HG02973 (cell line): ENCODE measurements around the gene EXOC4.

Source experiments
- ATAC-seq: cut with Tn5 transposase; IDR thresholded peaks from one replicate; pipeline ENCODE4 v1.9.1; 2021; ENCODE audit warnings: moderate library complexity; ENCODE audit not compliant: unreplicated experiment

Gene EXOC4

DNA sequence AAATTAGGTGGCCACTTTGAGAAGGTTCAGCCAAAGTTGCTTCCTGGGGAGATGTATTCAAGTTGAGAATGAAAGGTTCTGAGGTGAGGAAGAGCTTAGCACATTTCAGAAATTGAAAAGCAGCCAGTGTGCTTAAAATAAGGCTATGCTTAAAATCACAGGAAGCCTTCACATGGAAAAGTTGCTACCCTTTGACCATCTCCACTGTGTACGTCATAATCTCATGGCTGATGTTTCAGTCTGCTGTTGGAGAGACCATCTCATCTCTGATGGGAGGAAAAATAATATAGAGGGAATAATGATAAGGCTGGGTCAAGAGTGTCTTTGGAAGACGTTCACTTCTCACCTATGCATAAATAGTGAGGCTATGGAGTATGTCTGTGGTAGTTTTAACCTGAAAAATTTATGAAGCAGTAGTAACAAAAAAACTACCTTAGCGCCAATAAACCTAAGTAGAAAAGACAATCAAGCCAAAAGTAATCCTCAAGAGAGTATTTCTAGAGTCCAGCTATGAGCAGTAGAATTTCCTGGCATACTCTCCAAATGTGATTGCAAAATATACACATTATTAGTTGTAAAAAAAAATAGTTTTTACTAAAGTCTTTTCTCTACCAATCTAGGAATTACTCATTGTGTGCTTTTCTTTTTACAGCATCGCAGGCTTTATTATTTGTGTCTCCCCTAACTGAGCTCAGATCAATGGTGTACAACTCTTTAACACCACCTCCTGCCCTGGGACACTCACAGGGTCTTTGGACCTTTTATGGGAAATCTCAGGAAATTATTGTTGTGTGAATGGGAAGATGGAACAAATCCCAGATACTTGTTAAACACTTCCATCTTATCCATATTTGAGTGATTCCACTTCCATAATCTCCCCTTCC, 439.1 kb downstream of the EXOC4 start:
- ATAC-seq: no peak

DNA sequence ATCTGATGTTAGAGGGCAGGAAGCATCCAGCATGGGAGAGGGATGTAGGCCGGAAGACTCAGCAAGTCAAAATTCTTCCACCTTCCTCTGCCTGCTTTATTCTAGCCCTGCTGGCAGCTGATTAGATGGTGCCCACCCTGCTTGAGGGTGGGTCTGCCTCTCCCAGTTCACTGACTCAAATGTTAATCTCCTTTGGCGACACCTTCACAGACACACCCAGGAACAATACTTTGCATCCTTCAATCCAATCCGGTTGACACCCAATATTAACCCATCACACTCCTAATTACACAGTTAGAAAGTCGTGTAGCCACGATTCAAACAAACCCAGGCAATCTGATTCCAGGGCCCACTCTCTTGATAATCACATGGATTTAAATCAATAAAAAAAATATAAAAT, 440.4 kb downstream of the EXOC4 start:
- no peak for ATAC-seq

DNA sequence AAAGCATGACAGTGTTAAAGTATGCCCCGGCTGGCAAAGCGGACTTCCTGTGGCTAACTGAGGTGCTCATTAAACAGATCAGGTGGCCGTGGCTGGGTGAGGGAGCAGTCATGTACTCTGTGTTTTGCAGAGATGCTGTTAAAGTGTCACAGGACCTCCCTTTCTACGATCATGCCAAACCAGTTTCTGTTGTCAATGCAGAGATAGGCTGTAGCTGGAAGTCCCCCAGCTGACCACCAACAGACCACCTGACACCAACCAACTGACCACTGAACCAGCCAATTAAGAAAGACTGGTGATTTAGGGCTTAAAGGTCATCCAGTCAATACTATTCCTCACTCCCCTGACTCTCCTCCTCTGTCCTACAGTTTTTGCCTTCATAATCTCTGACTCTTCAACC, 443.2 kb downstream of the EXOC4 start:
- ATAC-seq: no peak

DNA sequence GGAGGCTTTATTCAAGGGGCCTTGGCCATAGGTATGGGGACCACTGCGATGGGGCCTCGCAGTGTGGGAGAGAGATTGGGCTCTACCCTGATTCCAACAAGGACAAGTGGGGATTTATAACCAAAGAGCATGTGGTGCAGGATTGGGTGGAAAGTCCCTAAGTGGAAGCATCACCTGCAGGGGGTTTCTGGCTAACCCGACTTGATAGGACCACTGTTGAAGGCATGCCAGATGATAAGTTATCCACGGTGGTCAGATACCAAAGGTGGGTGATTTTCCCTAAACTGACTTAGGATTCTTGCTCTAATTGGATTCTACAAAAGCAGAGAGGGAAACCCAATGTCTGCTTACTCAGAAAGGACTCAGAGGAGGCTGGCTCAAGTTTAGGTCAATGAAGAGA, 444.7 kb downstream of the EXOC4 start:
- no peak for ATAC-seq

DNA sequence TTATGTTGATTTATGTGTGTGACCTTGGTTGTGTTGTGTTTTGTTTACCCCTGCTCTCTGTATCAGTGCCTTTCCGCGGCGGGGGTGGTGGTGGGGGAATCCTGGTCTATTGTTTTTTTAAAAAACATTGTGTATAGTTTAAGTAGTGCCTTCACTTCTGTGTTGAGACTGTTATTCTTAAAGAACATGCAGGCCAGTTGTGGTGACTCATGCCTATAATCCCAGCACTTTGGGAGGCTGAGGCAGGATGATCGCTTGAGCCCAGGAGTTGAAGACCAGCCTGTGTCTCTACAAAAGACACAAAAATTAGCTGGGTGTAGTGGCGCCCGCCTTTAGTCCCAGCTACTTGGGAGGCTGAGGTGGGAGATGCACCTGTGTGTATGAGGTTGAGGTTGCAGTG, 445.2 kb downstream of the EXOC4 start:
- ATAC-seq: no peak

DNA sequence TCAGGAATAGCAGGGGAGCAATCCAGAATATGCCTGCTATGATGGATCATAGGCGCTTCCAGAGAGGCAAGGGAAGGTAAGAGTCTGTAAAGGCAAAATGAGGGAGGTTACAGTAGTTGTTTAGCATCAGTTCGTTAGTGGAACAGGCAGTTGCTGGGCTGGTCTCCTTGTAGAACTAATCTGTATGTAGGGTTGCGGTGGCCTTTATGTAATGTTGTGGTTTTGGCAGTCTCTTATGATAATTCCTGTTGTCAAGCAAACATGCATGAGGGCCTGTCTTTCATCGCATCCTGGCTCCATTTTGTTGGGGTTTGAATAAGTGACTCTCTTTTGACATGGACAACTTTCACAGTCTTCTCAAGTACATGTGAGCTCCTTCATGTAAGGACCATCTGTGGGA, 446.5 kb downstream of the EXOC4 start:
- ATAC-seq: no peak

DNA sequence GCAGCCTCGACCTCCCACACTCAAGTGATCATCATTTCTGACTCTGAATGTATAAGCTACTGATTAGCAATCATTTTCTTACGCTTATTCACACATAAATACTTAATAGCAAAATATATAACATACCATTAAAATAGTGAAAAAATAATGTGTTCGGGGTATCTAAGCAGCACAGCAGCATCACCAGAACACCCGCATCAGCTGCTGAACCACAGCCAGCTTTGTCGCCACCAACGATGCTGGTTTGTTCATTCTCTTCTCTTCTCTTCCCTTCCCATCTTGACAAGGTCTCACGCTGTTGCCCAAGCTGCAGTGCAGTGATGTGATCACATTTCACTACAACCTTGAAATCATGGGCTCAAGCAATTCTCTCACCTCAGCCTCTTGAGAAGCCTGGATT, 449.2 kb downstream of the EXOC4 start:
- ATAC-seq: no peak

DNA sequence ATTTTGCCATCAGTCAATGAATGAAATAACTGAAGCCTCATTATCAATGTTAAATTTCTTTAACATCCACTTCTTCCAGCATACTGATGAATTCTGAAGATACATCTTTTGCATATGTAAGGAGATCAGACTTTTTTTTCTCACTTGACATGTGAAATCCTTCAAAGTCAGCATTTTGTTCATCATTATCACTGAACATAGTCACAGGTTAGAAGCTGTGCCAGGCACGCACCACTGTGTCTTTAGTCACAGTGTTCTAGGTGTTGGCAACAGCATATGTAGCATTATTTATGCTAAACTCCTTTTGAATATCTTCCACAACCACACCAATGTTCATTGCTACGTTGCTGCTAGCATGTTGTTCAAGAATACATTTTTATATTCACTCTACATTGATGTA, 450.1 kb downstream of the EXOC4 start:
- ATAC-seq: no peak

DNA sequence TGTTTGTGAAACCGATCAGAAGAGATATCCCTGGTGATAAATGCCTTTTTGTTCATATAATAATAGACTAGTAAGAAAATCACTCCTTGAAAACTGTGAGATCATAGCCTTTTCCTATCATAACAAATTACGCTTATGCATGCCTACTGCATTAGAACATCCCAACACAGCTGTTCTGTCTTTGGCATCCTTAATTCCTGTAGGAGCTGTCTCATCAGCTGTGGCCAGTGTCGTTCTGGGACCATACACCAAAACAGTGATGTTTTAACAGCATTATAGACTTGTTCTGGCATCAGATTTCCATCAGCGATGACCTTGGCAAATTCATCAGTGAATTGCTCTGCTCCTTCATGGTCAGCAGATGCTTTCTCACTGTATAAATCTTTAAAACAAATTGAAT, 450.7 kb downstream of the EXOC4 start:
- ATAC-seq: no peak

DNA sequence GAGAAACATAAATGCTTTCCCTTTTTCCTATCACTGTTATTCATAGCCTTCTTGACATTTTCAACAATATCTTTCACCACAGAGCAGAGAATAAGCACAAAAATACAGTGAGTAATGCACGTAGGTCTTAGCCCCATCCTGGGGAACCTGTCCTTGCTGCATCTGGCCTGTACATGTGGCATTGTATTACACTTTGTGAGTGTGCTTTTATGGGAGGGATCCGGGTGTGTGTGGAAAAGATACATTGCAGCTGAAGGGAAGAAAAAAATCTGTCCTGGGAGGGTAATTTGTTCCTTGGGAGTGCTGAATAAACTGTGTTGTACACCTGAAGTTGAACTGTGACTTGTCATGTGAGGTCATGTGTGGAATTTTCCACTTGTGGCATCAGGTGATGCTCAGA, 451.6 kb downstream of the EXOC4 start:
- no peak for ATAC-seq

DNA sequence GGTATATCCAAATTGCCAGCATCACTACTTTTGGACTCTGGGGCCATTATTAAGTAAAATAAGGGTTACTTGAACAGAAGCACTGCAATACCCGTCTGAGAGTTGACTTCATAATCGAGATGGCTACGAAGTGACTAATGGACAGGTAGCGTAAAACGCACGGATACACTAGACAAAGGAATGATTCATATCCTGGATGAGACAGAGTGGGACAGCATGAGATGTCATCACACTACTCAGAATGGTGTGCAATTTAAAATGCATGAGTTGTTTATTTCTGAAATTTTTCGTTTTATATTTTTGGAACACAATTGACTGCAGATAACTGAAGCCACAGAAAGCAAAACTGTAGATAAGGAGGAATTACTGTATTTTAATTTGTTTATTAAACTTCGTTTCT, 452.7 kb downstream of the EXOC4 start:
- no peak for ATAC-seq

DNA sequence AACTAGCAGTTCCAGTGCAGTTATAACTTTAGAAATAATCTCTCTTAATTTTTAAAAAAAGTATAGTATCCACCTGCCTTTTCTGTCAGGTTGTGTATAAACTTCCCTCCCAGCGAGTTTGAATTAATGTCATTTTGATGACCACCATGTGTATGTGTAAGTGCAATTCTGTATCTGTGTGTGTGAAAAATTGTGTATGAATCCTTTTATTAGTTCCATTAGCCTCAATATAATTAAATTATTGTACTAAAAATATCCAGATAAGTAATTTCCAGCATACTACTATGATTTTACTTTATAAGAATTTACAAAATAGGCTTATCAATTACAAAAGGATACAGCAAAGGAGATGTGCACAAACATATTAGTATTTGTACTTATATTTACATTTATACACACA, 453.1 kb downstream of the EXOC4 start:
- no peak for ATAC-seq

DNA sequence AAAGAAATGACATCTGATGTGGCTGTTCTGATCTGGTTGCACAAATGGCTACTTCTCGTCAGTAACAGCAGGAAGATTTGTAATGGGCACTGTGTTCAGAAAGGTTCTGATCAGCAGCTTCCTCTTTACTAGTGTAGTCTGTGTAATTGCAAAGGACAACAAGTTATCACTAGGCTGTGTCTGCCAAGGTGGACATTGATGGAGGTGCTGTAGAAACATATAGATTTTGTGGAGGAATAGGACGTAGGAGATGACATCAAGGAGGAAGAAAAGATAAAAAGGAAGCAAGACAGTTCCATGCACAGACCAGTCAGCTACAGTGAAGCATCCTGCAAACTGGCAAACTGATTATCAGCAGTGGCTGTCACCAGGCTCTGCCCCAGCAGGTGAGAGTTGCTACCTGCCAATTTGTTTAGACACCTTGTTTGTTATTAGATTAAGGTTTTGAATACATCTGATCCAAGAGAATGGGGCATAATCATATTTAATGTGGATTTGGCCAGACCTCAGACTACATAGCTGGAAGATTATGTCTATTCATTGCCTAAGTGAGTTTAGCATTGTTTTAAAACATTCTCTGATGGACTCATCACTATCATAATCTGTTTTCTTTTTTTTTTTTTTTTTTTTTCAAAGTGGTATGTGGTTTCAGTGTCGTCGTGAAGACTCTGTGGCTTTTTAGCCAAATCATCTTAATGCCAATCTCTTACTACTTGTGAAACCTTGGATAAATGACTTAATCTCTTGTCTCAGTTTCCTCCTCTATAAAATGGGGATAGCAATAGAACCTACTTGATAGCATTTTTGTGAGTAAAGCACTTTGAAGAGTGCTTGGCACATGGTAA, 456.4 kb downstream of the EXOC4 start:
- no peak for ATAC-seq

DNA sequence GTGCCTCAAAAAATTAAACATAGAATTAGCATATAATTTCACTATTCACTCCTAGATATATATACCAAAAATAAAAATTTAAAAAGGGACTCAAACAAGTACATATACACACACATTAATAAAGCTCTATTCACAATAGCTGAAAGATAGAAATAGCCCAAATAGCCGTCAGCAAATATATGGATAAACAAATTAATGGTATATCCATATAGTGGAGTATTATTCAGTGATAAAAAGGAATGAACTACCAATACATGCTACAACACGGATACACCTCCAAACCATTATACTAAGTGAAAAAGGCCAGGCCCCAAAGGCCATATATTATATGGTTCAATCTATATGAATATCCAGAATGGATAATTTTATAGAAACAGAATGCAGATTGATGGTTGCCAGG, 459.7 kb downstream of the EXOC4 start:
- no peak for ATAC-seq

DNA sequence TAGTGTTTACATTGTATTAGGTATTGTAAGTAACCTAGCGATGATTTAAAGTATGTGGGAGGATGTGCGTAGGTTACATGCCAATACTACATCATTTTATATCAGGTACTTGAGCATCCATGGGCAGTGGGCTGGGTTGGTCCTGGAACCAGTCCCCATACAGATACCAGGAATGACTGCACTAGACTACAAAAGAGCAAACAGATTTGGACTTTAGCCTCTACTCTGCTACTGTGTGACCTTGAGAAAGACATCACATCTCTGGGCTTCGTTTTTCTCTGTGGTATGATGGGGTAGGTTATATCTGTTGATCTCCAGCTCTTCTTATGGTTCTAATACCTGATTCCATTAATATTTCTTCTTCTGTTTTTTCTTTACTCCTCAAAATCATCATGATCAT, 461.8 kb downstream of the EXOC4 start:
- ATAC-seq: no peak

DNA sequence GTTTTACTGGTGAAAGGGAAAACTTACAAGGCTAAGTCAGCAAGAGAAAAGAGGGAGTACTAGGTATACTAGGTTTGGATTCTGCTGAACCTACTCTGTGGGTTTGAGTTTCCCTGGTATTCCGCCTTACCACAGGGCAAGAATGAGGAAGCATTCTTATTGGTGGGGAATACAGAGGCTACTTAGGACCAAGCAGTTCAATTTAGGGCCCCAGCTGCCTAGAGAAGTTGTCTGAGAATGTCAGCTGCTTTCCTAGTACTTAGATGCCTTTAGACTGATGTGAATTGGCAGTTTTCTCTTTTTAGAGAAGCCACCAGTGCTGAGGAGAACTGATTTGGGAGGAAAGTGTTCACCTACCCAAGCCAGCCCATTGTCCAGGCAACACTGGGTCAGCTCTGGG, 465.3 kb downstream of the EXOC4 start:
- ATAC-seq: no peak

DNA sequence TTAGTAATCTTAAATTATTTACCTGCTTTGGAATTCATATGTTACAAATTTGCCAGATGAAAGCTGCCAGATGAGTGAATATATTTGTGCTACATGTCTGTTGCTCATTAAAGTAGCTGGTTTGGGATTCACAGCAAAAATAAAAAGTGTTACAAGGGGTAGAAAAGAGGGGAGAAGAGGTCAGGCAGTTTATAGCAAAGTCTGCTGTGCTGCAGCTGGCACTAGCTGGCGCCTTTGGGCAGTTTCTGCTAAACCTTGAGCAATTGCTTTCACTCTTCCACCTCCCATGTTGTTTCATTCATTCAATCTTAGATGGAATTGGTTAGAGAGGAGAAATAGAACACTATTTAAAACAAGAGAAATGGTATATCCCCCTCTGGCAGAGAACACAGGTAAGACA, 470.2 kb downstream of the EXOC4 start:
- ATAC-seq: no peak

DNA sequence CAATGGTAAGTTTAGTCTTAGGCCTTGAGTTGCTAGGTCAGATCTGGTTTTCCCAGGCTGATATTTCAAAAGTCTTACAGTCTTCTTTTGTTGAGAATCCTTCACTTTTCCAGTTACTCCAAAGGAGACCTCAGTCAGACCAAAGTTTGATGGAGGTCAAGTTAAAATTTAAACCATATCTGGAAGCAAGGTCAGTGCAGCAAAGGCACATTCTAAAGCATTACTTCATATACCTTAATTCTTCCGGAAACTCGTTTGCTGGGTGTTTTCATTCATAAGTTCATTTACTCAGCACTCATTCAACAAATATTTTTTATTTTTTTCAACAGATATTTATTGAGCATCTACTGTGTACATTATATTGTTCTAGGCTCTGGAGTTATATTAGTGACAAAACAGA, 471.3 kb downstream of the EXOC4 start:
- ATAC-seq: no peak

DNA sequence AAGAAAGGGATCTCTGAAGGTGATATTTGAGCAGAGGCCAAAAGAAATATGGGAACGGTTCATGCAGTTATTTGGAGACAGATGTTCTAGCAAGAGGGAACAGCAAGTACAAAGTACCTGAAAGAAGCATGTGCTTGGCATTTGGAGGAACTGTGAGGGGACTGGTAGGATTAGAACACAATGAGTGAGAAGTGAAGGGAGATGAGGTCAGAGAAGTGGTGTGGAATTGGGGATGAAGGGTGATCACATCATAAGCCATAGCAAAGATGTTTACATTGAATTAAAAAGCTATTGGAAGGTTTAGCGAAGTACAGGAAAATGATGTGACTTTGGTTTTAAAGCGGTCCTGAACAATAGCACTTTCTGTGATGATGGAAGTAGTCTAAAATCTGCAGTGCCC, 471.8 kb downstream of the EXOC4 start:
- no peak for ATAC-seq

DNA sequence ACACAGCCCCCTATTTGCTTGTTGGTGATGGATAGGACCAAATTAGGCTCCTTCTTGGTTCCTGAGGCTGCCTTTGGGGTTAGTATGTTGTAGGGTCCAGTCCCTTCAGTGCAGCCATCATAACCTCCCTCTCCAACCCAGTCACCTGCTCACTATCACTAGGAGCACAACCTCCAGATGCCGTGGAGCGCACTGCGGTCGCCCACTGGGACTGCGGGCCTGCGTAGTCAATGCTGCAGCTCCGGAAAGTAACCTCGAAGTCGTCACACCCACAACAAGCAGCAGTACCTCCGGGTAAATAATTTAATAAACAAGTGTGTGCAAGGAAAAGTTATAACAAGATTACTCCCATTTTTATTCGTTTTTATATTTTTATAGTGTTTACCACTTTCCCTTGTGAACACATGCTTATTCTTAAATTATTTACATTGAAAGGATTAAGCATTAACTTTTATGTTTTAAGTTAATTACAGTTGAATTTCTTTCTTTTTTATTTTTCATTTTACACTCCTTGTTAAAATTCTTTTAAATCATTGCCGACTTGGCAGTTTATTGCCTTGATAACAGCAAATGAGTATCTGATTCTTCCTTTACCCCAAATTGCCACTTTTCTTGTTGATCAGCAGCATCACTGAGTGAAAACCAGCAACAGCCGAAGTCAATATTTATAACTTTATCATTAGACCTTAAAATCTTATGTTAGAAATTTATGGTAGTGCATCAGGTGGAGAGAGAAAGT, 474.8 kb downstream of the EXOC4 start:
- ATAC-seq: no peak

DNA sequence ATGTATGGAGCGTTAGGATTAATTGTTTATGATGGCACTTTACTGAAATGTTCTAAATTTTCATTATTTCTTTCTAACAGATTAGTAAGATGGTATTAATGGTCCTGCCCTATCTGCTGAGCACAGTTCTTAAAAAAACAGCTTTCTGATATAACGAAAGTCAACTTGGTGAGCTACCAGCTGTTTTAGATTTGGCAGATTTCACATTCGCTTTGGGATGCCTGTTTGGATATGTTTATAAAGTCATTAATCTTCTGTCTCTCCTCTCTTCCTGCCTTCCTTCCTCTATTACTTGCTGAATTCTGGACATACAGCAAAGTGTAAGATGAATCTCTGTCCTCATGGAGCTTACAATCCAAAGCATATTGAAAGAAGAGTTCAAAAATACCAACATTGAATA, 477.5 kb downstream of the EXOC4 start:
- ATAC-seq: no peak

DNA sequence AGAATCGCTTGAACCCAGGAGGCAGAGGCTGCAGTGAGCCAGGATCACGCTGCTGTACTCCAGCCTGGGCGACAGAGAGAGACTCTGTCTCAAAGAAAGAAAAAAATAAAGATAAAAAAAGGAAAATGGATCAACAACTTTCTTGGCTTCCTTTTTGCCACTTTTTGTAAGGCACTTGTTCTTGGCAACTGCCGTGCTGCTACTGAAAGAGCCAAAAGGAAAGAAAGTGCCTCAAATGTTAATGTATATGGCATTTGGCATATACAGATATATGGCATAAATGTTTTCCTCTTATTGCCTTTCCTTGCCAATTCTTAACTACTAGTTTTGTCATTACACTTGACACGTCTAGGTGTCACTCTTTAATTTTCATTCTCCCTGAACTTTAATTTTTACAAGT, 480.5 kb downstream of the EXOC4 start:
- ATAC-seq: no peak
